Neural cell (in vitro differentiated cells): Measurements from ENCODE around the gene IFRD2. TPM values are rescaled to one million over a fixed set of nuclear protein-coding genes. Genes with fewer than 3 reads are reported as not detected.

Experiments used
- H2AFZ ChIP-seq: fragments of 200-600, 300-800 bp; sonication (generic), shearing (Covaris generic); 2 replicates; pipeline ENCODE4 v1.6.0; 2014; ENCODE audit warnings: low read depth, mild to moderate bottlenecking, antibody characterized with exemption, low read length, moderate library complexity
- H3F3A ChIP-seq: fragments of 200-600 bp; shearing (Covaris generic); 2 replicates; pipeline ENCODE4 v1.6.1; 2016; ENCODE audit warnings: mild to moderate bottlenecking, moderate library complexity, mixed read lengths, antibody characterized with exemption, low read length; ENCODE audit not compliant: insufficient read depth, poor library complexity, severe bottlenecking
- H3K27ac ChIP-seq: fragments of 200-600, 300-800 bp; sonication (generic), shearing (Covaris generic); 2 replicates; pipeline ENCODE4 v1.5.1; 2014; ENCODE audit warnings: mild to moderate bottlenecking, low read length, moderate library complexity
- H3K27me3 ChIP-seq: fragments of 300-800, 200-600 bp; sonication (generic), shearing (Covaris generic); 2 replicates; pipeline ENCODE4 v1.6.0; 2014; ENCODE audit warnings: mild to moderate bottlenecking, low read depth, low read length, moderate library complexity; ENCODE audit not compliant: insufficient read depth
- H3K36me3 ChIP-seq: fragments of 300-800, 200-600 bp; sonication (generic), shearing (Covaris generic); 2 replicates; pipeline ENCODE4 v1.5.1; 2014; ENCODE audit warnings: mild to moderate bottlenecking, antibody characterized with exemption, low read length, moderate library complexity; ENCODE audit not compliant: insufficient read depth
- H3K4me2 ChIP-seq: fragments of 300-800, 200-600 bp; sonication (generic), shearing (Covaris generic); 2 replicates; pipeline ENCODE4 v1.6.0; 2014; ENCODE audit warnings: mild to moderate bottlenecking, low read length
- H3K4me3 ChIP-seq: fragments of 300-800, 200-600 bp; sonication (generic), shearing (Covaris generic); 2 replicates; pipeline ENCODE4 v1.5.1; 2014; ENCODE audit warnings: mild to moderate bottlenecking, low read length, moderate library complexity
- H3K79me2 ChIP-seq: fragments of 200-600 bp; shearing (Covaris generic); replicated peaks from 2 replicates; pipeline ENCODE4 v1.6.0; 2014; ENCODE audit warnings: mild to moderate bottlenecking, low read length, moderate library complexity; ENCODE audit not compliant: insufficient read depth
- H3K9ac ChIP-seq: fragments of 300-800, 200-600 bp; sonication (generic), shearing (Covaris generic); 2 replicates; pipeline ENCODE4 v1.6.1; 2016; ENCODE audit warnings: mild to moderate bottlenecking, low read length, mixed read lengths
- H3K9me2 ChIP-seq: fragments of 200-600 bp; shearing (Covaris generic); 2 replicates; pipeline ENCODE4 v1.6.1; 2016; ENCODE audit warnings: mild to moderate bottlenecking, low read length, mixed read lengths; ENCODE audit not compliant: insufficient read depth
- H3K9me3 ChIP-seq: fragments of 200-600, 300-800 bp; sonication (generic), shearing (Covaris generic); 2 replicates; pipeline ENCODE4 v1.6.1; 2016; ENCODE audit warnings: mild to moderate bottlenecking, mixed run types, low read length, moderate library complexity, mixed read lengths
- H4K20me1 ChIP-seq: fragments of 200-600 bp; shearing (Covaris generic); 2 replicates; pipeline ENCODE4 v1.6.1; 2016; ENCODE audit warnings: mild to moderate bottlenecking, mixed run types; ENCODE audit not compliant: insufficient read depth
- CTCF ChIP-seq: fragments of 450-650 bp; IDR thresholded peaks from 2 replicates; pipeline ENCODE4 v1.5.1; 2014; ENCODE audit warnings: antibody characterized with exemption, mild to moderate bottlenecking, moderate library complexity; ENCODE audit not compliant: poor library complexity, severe bottlenecking
- EP300 ChIP-seq: fragments of 450-650 bp; conservative IDR thresholded peaks from 2 replicates; pipeline ENCODE4 v1.6.1; 2014; ENCODE audit warnings: antibody characterized with exemption, mild to moderate bottlenecking, moderate library complexity; ENCODE audit not compliant: poor library complexity, severe bottlenecking
- EZH2 ChIP-seq: fragments of 200-600, 300-800 bp; shearing (Covaris generic), sonication (generic); IDR thresholded peaks from 2 replicates; pipeline ENCODE4 v1.6.1; 2014; ENCODE audit warnings: antibody characterized with exemption, low read length, borderline replicate concordance, mild to moderate bottlenecking; ENCODE audit not compliant: insufficient read depth, poor library complexity, severe bottlenecking
- MXI1 ChIP-seq: fragments of 450-650 bp; conservative IDR thresholded peaks from 2 replicates; pipeline ENCODE4 v1.6.1; 2014; ENCODE audit warnings: antibody characterized with exemption, mild to moderate bottlenecking; ENCODE audit not compliant: poor library complexity, severe bottlenecking
- POLR2AphosphoS5 ChIP-seq: IDR thresholded peaks from 2 replicates; pipeline ENCODE4 v1.6.1; 2012
- RAD21 ChIP-seq: fragments of 450-650 bp; conservative IDR thresholded peaks from 2 replicates; pipeline ENCODE4 v1.6.1; 2014; ENCODE audit warnings: antibody characterized with exemption, mild to moderate bottlenecking, moderate library complexity
- REST ChIP-seq: IDR thresholded peaks from 2 replicates; pipeline ENCODE4 v1.6.1; 2012; ENCODE audit warnings: borderline replicate concordance
- SMC3 ChIP-seq: fragments of 450-650 bp; conservative IDR thresholded peaks from 2 replicates; pipeline ENCODE4 v1.6.1; 2014; ENCODE audit warnings: antibody characterized with exemption, mild to moderate bottlenecking, moderate library complexity; ENCODE audit not compliant: poor library complexity
- TAF1 ChIP-seq: IDR thresholded peaks from 2 replicates; pipeline ENCODE4 v1.6.1; 2012; ENCODE audit warnings: low read depth
- polyA plus RNA-seq: library from polyadenylated mRNA; depleted of rRNA; stranded (reverse); fragments of >200 nt; gene quantifications from 2 replicates; pipeline ENCODE4 v1.2.3, GENCODE V29; 2014

IFRD2 gene
- polyA plus RNA-seq, 1 donor from 2014 or later, result 41.8 TPM

GRCh38 chr3:50266017-50266416 lies 26.2 kb downstream of the IFRD2 start:
- Histone ChIP-seq H3K9ac (no peak overlapping the region), H3F3A (no peaks in the 10 kb centered on the region)

GRCh38 chr3:50265571-50265970 lies 26.7 kb downstream of the IFRD2 start:
- H2AFZ ChIP-seq, result no peak overlapping the region
- peak overlapping the region; percentile 47 for H3K27ac ChIP-seq
- no peaks in the 10 kb centered on the region for H4K20me1 ChIP-seq
- H3K27me3 ChIP-seq, result no peaks in the 10 kb centered on the region
- no peak overlapping the region for H3K4me2 ChIP-seq
- no peak overlapping the region for H3K4me3 ChIP-seq
- no peaks in the 10 kb centered on the region for H3K36me3 ChIP-seq
- no peak overlapping the region for H3K9ac ChIP-seq
- H3K9me2 ChIP-seq, result no peaks in the 10 kb centered on the region
- H3K79me2 ChIP-seq, result no peaks in the 10 kb centered on the region
- no peaks in the 10 kb centered on the region for H3K9me3 ChIP-seq
- no peaks in the 10 kb centered on the region for H3F3A ChIP-seq
- TF ChIP-seq REST, result no peak
- no peak for TF ChIP-seq MXI1
- no peak for TF ChIP-seq POLR2AphosphoS5
- no peak for TF ChIP-seq CTCF
- TF ChIP-seq TAF1, result no peak
- no peak for TF ChIP-seq RAD21
- no peak for TF ChIP-seq EP300

More at GRCh38 chr3:50266017-50266416, 26.2 kb downstream of the IFRD2 start:
- no peaks in the 10 kb centered on the region for H3K9me3 ChIP-seq
- no peaks in the 10 kb centered on the region for H3K27me3 ChIP-seq
- H3K9me2 ChIP-seq, result no peaks in the 10 kb centered on the region
- H3K4me2 ChIP-seq, result no peak overlapping the region
- no peaks in the 10 kb centered on the region for H3K79me2 ChIP-seq
- no peak overlapping the region for H3K4me3 ChIP-seq
- no peaks in the 10 kb centered on the region for H4K20me1 ChIP-seq
- no peak overlapping the region for H3K27ac ChIP-seq
- H2AFZ ChIP-seq, result no peak overlapping the region
- H3K36me3 ChIP-seq, result no peaks in the 10 kb centered on the region
- TF ChIP-seq TAF1 (no peak), RAD21 (no peak), POLR2AphosphoS5 (no peak), REST (no peak), EP300 (no peak), SMC3 (no peak), EZH2 (no peak), CTCF (no peak), MXI1 (no peak)
